Tibial nerve (tissue), 4 donors: ENCODE results near the gene PLCG2.

Experiments used
- EP300 ChIP-seq, 2 donors: sonication (generic); formaldehyde crosslinking; IDR thresholded peaks; one replicate each; pipeline ENCODE4 v1.6.1; 2017; ENCODE audit warnings: antibody characterized with exemption in 2 of 2, mild to moderate bottlenecking in 1 of 2
- TF ChIP-seq, protein P1 (sequence below), 5 experiments: fragments of 200-600 bp in 3 of 5; fragments of 450-650 bp in 2 of 5; sonication (generic) in 3 of 5; IDR thresholded peaks; one replicate each; pipeline ENCODE4 v1.5.1; 2016 to 2019; ENCODE audit warnings: antibody characterized with exemption in 5 of 5, mild to moderate bottlenecking in 3 of 5, moderate library complexity in 2 of 5

DNA sequence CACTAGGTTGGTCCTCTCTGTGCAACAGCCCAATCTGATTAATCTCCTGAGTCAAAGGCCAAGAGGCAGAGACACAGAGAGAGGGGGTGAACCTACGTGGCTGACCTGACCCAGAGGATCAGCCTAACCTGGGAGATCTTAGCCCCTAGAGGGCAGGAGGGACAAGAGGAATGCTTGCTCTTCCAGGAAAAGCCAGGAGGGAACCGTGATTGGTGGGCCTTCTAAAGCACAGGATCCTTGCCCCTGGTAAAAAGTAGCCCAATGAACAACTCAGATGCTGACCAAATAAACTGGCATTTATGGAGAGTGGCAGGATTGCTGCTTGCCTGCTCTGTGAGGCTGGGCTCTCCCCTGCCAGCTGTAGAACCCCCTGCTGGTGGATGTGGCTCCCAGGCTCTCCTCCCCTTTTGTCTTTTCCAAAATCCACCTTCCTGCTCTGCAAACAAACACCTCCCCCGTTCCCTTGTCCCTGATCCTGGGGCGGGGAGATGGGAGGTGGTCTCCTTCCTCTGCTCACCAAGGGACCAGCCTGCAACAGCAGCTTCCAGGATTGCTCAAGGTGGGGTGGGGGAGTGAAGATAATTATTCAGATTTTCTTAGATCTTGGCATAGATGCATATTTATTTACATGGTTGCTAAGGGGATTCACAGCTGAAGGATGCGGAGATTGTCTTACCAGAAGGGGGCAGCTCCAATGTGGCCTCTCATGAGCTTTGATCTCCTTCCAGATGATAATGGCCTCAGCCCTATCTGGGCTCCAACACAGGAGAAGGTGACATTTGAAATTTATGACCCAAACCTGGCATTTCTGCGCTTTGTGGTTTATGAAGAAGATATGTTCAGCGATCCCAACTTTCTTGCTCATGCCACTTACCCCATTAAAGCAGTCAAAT lies 160.3 kb downstream of the PLCG2 start:
- no peak for TF ChIP-seq EP300 (IDR thresholded peaks at IDR 0.05)
- TF ChIP-seq, protein P1, sequence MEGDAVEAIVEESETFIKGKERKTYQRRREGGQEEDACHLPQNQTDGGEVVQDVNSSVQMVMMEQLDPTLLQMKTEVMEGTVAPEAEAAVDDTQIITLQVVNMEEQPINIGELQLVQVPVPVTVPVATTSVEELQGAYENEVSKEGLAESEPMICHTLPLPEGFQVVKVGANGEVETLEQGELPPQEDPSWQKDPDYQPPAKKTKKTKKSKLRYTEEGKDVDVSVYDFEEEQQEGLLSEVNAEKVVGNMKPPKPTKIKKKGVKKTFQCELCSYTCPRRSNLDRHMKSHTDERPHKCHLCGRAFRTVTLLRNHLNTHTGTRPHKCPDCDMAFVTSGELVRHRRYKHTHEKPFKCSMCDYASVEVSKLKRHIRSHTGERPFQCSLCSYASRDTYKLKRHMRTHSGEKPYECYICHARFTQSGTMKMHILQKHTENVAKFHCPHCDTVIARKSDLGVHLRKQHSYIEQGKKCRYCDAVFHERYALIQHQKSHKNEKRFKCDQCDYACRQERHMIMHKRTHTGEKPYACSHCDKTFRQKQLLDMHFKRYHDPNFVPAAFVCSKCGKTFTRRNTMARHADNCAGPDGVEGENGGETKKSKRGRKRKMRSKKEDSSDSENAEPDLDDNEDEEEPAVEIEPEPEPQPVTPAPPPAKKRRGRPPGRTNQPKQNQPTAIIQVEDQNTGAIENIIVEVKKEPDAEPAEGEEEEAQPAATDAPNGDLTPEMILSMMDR (IDR thresholded peaks at IDR 0.05) = no peak
